Nephron (organoid): ENCODE results near the gene TXNDC17.
A peak's percentile ranks its signal among the peaks of the same experiment; 100 is the strongest.

Experiments used
- H3K27ac Mint-ChIP-seq, 3 experiments: 2 replicates each; pipeline ENCODE4 v1.8.0; 2020; ENCODE audit warnings: mixed read lengths in 3 of 3, mild to moderate bottlenecking in 2 of 3, moderate library complexity in 1 of 3
- H3K27me3 Mint-ChIP-seq: 2 replicates; pipeline ENCODE4 v1.8.0; 2021; ENCODE audit warnings: low read depth, mild to moderate bottlenecking, moderate library complexity, mixed read lengths
- H3K36me3 Mint-ChIP-seq: 2 replicates; pipeline ENCODE4 v1.8.0; 2020; ENCODE audit warnings: low read depth, mixed read lengths
- H3K4me1 Mint-ChIP-seq: 2 replicates; pipeline ENCODE4 v1.8.0; 2020; ENCODE audit warnings: mixed read lengths
- H3K4me3 Mint-ChIP-seq, 3 experiments: 2 replicates each; pipeline ENCODE4 v1.8.0; 2020; ENCODE audit warnings: mild to moderate bottlenecking in 3 of 3, mixed read lengths in 3 of 3, moderate library complexity in 2 of 3
- H3K9me3 Mint-ChIP-seq: 2 replicates; pipeline ENCODE4 v1.8.0; 2020; ENCODE audit warnings: mixed read lengths
- TF ChIP-seq, protein P1 (sequence below), 3 experiments: fragments of 200-600 bp; sonication (generic); IDR thresholded peaks; one replicate each; pipeline ENCODE4 v1.5.0; 2021; ENCODE audit warnings: antibody characterized with exemption in 3 of 3; ENCODE audit not compliant: unreplicated experiment in 3 of 3

TXNDC17 gene

GRCh38 chr17:6636616-6637457 lies 4.0 kb upstream of the TXNDC17 start:
- Mint-ChIP-seq H3K27ac (peak overlapping the region in 1 of 3 experiments; percentile 4), H3K36me3 (peaks cover 35% of the 10 kb centered on the region), H3K4me1 (peaks cover 13% of the 10 kb centered on the region), H3K27me3 (no peaks in the 10 kb centered on the region), H3K4me3 (peak overlapping the region; percentile 75 to 81 (median 77)), H3K9me3 (no peaks in the 10 kb centered on the region)
- TF ChIP-seq, protein P1, sequence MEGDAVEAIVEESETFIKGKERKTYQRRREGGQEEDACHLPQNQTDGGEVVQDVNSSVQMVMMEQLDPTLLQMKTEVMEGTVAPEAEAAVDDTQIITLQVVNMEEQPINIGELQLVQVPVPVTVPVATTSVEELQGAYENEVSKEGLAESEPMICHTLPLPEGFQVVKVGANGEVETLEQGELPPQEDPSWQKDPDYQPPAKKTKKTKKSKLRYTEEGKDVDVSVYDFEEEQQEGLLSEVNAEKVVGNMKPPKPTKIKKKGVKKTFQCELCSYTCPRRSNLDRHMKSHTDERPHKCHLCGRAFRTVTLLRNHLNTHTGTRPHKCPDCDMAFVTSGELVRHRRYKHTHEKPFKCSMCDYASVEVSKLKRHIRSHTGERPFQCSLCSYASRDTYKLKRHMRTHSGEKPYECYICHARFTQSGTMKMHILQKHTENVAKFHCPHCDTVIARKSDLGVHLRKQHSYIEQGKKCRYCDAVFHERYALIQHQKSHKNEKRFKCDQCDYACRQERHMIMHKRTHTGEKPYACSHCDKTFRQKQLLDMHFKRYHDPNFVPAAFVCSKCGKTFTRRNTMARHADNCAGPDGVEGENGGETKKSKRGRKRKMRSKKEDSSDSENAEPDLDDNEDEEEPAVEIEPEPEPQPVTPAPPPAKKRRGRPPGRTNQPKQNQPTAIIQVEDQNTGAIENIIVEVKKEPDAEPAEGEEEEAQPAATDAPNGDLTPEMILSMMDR (IDR thresholded peaks at IDR 0.05; ENCODE audit: unreplicated experiment in 3 of 3): no peak

DNA sequence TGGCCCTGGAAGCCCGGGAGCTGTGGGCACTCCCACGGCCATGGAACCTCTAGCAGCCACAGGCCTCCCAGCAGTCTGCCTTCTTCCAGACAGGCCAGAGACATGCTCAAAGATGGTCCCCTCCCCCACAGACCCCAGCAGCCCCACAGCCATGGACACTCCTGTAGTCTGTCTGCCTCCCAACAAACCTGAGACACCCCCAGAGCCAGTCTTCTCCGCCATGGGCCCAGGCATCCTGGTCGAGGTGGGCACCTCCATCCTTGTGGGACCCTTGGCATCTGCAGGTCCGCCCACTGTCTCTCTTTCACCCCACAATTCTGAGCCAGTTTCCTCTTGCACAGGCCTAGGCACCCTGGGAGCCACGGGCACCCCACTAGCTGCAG lies 3.4 kb upstream of the TXNDC17 start:
- H3K27me3 Mint-ChIP-seq: no peaks in the 10 kb centered on the region
- H3K4me1 Mint-ChIP-seq: peaks cover 18% of the 10 kb centered on the region
- H3K9me3 Mint-ChIP-seq: no peaks in the 10 kb centered on the region
- H3K27ac Mint-ChIP-seq: no peak overlapping the region
- H3K36me3 Mint-ChIP-seq: peaks cover 32% of the 10 kb centered on the region
- H3K4me3 Mint-ChIP-seq: peak overlapping the region; percentile 75 to 81 (median 77)
- TF ChIP-seq, protein P1 (IDR thresholded peaks at IDR 0.05; ENCODE audit: unreplicated experiment in 3 of 3): no peak

DNA sequence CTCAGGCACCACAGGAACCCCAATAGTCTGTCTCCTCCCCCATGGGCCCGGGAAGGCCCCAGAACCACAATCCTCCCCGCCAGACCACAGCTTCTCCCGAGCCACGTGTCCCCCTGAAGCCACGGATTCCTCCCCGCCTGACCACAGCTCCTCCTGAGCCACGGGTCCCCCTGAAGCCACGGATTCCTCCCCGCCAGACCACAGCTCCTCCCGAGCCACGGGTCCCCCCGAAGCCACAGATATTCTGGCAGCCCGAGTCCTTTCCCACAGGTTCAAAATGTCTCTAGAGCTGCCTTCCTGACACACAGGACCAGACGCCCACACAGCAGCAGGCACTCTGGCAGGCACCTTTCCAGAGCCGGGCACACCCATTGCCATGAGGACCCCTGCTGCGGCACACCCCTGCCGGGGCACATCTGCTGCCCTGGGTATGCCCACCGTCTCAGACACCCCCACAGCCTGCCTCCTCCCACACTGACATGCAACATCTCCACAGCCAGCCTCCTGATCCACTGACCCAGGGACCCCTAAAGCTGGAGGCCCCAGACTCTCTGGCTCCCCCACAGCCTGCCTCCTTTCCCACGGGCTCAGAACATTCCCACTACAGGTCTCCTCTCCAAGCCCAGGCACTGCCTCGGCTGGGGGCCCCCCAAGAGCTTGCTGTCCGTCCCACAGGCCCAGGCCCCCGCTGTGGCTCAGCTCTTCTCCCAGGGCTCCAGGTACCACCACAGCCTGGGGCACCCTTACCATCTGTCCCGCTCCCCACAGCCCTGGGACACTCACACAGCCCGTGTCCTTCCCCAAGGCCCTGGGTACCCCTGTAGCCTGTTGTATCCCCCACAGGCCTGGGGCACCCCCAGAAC lies 2.6 kb upstream of the TXNDC17 start:
- Mint-ChIP-seq H3K27me3 (no peaks in the 10 kb centered on the region), H3K36me3 (peaks cover 26% of the 10 kb centered on the region), H3K27ac (peak overlapping the region in 1 of 3 experiments; percentile 65), H3K4me1 (peaks cover 24% of the 10 kb centered on the region), H3K4me3 (peak overlapping the region; percentile 77 to 98 (median 95)), H3K9me3 (no peaks in the 10 kb centered on the region)
- TF ChIP-seq, protein P1 (IDR thresholded peaks at IDR 0.05; ENCODE audit: unreplicated experiment in 3 of 3): no peak

- Mint-ChIP-seq H3K4me1 (peaks cover 26% of the 10 kb centered on the region), H3K27me3 (no peaks in the 10 kb centered on the region), H3K4me3 (peak overlapping the region; percentile 95 to 98 (median 96)), H3K36me3 (peaks cover 22% of the 10 kb centered on the region), H3K27ac (peak overlapping the region; percentile 99 to 100 (median 99)), H3K9me3 (no peaks in the 10 kb centered on the region)
- TF ChIP-seq, protein P1 (IDR thresholded peaks at IDR 0.05; ENCODE audit: unreplicated experiment in 3 of 3): no peak
Measured at GRCh38 chr17:6639014-6639585, 1.8 kb upstream of the TXNDC17 start.

DNA sequence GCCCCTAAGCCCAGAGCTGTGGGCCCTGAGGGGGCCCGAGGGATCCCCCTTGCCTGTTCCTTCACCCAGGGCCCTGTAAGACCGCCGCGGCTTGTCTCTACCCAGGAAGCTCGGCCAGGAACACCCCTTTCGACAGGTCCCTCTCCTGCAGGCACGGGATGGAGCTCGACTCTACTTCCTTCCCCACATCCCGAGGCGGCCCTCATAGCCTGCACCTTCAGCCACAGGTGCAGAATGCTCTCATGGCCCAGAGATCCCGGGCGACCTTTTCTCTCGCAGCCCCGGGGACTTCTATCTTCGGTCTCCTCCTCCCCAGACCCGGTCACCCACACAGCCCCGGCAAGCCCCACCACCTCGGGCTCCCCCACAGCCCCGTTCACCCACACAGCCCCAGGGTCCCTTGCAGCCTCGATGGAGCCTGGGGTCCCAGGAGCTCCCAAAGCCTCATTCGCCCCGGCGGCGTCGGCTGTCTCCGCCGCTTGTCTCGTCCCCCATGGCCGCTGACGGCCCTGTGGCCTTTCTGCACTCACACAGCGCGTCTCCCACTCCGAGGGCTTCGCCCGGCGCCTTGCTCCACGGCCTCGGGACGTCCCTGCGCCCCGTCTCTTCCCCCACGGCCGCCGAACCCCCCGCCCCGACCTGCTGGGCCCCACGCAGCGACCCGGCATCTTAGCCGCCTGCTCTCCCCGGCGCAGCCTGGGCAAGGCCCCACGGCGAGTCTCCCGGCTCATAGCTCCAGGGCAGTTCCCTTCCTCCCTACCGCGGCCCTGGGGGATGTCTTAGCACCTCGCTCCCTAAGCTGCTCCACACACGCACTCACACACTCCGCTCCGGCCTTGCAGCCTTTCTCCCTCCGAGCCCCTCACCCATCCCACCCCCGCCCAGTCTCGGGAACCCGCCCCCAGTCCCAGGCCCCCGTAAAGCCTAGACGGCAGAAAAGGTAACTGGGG lies 999 bp upstream of the TXNDC17 start:
- peaks cover 22% of the 10 kb centered on the region for H3K36me3 Mint-ChIP-seq
- H3K4me1 Mint-ChIP-seq: peaks cover 26% of the 10 kb centered on the region
- H3K27ac Mint-ChIP-seq: peak overlapping the region; percentile 99 to 100 (median 99)
- TF ChIP-seq, protein P1 (IDR thresholded peaks at IDR 0.05; ENCODE audit: unreplicated experiment in 3 of 3): no peak
- H3K9me3 Mint-ChIP-seq: no peaks in the 10 kb centered on the region
- H3K27me3 Mint-ChIP-seq: no peaks in the 10 kb centered on the region
- peak overlapping the region; percentile 95 to 98 (median 96) for H3K4me3 Mint-ChIP-seq
